VCaP (cell line): ENCODE results near the gene ZMYM1.
"Not testable (repeated sequence)": the region's sequence is repeated elsewhere in the genome, so short reads cannot be mapped to it uniquely, and the experiment has no call there.

Experiments
- H3K27ac ChIP-seq: fragments of 450-650 bp; 2 replicates; pipeline ENCODE4 v1.5.1; 2017
- TF ChIP-seq, protein P1 (sequence below): fragments of 450-650 bp; conservative IDR thresholded peaks from 2 replicates; pipeline ENCODE4 v1.5.1; 2017; ENCODE audit warnings: mild to moderate bottlenecking, moderate library complexity

Gene ZMYM1

DNA sequence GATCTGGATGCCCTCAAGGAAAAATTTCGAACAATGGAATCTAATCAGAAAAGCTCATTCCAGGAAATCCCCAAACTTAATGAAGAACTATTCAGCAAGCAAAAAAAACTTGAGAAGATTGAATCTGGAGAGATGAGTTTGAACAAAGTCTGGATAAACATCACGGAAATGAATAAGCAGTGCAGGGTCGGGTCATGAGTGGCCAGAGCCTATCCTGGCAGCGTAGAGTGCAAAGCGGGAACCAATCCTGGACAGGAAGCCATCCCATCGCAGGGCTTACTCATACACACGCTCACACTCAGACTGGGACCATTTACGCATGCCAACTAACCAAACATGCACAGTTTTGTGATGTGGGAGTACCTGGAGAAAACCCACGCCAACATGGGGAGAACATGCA, 43.1 kb downstream of the ZMYM1 start:
- H3K27ac ChIP-seq: no peak overlapping the region
- TF ChIP-seq, protein P1, sequence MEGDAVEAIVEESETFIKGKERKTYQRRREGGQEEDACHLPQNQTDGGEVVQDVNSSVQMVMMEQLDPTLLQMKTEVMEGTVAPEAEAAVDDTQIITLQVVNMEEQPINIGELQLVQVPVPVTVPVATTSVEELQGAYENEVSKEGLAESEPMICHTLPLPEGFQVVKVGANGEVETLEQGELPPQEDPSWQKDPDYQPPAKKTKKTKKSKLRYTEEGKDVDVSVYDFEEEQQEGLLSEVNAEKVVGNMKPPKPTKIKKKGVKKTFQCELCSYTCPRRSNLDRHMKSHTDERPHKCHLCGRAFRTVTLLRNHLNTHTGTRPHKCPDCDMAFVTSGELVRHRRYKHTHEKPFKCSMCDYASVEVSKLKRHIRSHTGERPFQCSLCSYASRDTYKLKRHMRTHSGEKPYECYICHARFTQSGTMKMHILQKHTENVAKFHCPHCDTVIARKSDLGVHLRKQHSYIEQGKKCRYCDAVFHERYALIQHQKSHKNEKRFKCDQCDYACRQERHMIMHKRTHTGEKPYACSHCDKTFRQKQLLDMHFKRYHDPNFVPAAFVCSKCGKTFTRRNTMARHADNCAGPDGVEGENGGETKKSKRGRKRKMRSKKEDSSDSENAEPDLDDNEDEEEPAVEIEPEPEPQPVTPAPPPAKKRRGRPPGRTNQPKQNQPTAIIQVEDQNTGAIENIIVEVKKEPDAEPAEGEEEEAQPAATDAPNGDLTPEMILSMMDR: no peak

DNA sequence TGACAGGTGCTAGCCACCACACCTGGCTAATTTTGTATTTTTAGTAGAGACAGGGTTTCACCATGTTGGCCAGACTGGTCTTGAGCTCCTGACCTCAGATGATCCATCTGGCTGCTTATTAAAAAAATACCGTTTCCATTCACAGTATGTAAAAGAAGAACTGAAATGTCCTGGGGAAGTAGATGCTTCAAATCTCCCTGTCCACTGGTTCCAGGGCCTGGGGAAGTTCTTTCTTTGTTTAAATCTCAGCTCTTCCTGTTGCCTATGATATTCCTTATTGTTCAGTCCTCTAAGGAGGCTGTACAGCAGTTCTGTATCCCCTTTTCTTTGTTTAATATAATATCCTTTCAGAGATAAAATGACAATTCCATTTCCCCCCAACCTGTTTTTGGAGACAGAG, 47.4 kb downstream of the ZMYM1 start:
- TF ChIP-seq, protein P1: no peak

DNA sequence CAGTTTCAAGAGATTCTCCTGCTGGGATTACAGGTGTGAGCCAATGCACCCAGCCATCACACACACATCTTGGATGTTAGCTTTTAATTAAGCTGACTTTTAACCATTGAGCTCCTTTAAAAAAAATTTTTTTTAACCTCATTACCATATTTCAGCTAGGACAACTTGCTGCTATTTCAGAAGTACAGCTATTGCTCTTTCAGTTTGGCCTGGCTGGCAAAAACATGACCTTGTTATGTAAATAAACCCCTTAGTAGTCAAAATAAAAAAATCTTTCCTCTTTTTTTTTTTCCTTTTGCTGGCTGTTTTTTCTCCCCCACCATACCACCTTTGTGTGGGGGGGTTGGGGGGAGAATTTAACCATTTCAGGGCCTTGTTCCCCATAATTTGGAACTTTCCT, 49.9 kb downstream of the ZMYM1 start:
- no peak overlapping the region for H3K27ac ChIP-seq
- TF ChIP-seq, protein P1: no peak

More for the DNA sequence above, 47.4 kb downstream of the ZMYM1 start:
- H3K27ac ChIP-seq: no peak overlapping the region

DNA sequence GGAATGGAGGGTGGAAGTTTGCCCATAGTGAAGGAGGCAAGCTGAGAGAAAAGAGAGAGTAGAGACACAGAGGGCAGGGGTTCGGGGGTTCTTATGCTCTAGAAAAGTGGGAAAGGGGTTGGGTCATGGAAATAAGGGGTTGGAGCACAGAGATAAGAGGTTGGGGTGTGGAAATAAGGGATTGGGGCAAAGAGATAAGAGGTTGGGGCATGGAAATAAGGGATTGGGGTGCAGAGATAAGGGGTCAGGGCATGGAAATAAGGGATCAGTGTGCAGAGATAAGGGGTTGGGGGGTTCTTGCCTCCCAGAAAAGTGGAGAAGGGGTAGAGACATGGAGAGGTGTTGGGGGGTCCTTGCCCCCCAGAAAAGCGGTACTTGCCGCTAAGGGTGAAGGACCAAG, 57.6 kb downstream of the ZMYM1 start:
- TF ChIP-seq, protein P1: no peak
- H3K27ac ChIP-seq: no peak overlapping the region

DNA sequence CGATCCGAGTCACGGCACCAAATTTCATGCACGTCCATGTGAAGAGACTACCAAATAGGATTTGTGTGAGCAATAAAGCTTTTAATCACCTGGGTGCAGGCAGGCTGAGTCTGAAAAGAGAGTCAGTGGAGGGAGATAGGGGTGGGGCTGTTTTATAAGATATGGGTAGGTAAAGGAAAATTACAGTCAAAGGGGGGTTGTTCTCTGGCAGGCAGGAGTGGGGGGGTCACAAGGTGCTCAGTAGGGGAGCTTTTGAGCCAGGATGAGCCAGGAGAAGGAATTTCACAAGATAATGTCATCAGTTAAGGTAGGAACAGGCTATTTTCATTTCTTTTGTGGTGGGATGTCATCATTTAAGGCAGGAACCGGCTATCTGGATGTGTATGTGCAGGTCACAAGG, 58.4 kb downstream of the ZMYM1 start:
- H3K27ac ChIP-seq: not testable (repeated sequence)

DNA sequence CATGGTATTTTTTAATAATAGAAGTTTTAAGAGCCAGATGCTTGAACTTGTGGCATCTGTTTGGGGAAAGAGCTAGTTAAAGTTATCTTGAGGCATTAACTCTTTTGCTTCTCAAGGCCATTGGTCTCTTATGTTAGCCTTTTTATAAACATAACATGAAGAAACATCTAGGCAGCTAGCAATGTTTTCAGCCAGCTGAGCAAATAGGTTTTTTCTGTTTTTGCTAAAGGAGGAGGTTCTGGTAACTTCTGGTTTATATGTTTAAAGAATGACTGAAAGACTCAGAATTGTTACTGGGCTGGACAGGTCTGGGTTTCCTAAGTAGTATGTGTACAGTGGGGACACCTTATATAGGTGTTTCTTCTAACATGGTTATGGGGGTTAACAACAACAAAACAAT, 63.1 kb downstream of the ZMYM1 start:
- not testable (repeated sequence) for H3K27ac ChIP-seq

DNA sequence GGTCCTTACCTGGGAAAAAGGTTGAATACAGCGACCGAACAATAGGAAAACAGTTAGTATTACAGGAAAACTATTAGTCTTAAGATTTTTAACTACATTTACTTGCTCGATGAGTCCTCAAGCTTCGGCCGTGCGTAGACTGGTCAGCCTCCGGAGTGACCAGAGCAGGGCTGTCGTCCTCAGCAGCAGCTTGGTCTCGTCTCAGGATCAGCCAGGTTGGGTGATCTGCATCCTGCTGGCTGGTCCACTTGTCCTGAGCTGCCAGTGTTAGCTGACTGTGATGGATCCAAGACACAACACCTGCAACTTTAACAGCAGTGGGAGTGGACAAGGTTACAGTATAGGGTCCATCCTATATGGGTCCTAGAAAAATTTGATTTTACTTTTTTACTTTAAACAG, 63.5 kb downstream of the ZMYM1 start:
- H3K27ac ChIP-seq: not testable (repeated sequence)

DNA sequence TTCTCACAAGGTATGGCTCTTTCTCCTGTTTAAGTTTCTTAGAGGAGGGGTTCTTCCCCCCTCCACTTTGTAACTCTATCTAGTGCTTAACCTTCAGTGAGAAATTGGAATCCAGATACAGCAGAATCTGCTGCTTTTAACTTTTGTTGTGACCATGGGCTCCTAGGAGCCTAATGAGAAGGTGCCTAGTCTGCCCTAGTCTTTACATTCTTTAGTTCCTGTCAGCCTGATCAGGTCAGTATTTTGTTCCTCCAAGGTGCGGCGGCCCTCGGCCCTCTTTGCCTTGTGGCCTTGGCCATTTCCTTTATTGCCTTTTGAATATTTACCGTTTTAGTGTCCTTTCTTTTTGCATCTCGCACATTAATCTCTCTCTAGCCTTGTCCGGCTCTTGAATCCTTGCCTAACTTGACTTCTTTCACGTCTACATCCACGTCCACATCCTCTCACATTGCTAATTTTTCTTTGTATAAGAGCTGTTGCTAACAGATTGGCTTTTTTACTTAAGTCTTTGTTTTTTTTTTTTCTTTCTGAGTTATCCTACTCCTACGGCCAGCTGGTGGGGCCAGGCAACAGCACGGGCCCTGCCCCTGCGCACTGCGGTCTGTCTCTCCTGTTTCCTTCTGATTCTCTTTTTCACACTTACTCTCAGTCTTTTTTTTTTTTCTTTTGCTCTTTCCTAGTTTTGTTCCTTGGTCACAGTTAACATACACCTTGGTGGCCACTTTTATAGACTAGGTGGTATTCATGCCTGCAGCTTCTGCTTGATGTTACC, 64.7 kb downstream of the ZMYM1 start:
- TF ChIP-seq, protein P1: no peak
- H3K27ac ChIP-seq: no peak overlapping the region

DNA sequence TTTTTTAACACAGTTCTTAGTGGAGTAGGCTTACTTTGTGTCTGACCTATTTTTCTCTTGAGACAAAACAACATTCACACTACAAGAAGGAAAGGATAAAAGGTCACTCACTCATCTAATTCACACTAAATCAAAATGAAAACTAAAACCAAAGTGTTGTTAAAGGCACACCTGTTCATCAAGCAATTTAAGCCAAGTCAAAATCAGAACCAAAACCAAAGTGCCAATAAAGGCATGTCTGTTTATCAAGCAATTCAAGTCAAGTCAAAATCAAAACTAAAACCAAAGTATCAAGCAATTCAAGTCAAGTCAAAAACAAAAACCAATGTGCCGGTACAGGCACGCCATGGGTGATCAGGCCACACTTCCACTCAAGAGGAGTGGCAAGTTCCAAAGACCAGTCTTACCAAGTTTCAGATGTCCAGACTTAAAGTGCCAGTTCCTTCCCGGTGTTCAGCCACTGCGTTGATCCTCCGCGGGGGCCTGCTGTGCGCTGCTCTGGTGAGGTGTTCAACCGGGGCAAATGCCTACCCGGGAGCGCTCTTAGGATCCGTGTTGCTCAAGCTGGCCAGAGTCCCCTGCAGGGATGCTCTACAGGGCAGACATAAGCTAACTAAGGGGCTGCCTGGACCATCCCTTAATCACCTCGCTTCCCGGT, 66.8 kb downstream of the ZMYM1 start:
- H3K27ac ChIP-seq: not testable (repeated sequence)

DNA sequence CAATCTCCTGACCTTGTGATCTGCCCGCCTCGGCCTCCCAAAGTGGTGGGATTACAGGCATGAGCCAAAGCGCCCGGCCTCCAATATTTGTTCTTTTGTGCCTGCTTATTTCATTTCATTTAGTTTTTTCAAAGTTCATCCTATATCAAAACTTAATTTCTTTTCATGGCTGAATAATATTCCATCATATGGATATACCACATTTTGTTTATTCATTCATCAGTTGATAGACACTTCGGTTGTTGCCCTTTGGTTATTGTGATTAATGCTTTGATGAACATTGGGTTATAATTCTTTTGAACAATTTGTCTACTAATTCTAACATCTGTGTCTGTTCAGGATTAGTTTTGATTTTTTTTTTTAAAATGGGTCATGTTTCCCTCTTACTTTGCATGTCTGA, 72.0 kb downstream of the ZMYM1 start:
- no peak overlapping the region for H3K27ac ChIP-seq
- TF ChIP-seq, protein P1: no peak
